HK-2 (cell line): ENCODE data around the gene JRKL.
"Not testable (repeated sequence)": the region's sequence is repeated elsewhere in the genome, so short reads cannot be mapped to it uniquely, and the experiment has no call there.

Experiments
- DNase-seq: peaks from one replicate; pipeline ENCODE4 v3.0.0-alpha.2; 2018; ENCODE audit not compliant: unreplicated experiment

JRKL gene

GRCh38 chr11:96394773-96395172, 5.0 kb downstream of the JRKL start:
- DNase-seq: no peak

GRCh38 chr11:96396637-96397036, 6.8 kb downstream of the JRKL start:
- DNase-seq: no peak

GRCh38 chr11:96397863-96398262, 8.1 kb downstream of the JRKL start:
- no peak for DNase-seq

- DNase-seq: no peak
Observed at GRCh38 chr11:96400697-96401096, 10.9 kb downstream of the JRKL start.

GRCh38 chr11:96411412-96411811, 21.6 kb downstream of the JRKL start:
- not testable (repeated sequence) for DNase-seq

DNA sequence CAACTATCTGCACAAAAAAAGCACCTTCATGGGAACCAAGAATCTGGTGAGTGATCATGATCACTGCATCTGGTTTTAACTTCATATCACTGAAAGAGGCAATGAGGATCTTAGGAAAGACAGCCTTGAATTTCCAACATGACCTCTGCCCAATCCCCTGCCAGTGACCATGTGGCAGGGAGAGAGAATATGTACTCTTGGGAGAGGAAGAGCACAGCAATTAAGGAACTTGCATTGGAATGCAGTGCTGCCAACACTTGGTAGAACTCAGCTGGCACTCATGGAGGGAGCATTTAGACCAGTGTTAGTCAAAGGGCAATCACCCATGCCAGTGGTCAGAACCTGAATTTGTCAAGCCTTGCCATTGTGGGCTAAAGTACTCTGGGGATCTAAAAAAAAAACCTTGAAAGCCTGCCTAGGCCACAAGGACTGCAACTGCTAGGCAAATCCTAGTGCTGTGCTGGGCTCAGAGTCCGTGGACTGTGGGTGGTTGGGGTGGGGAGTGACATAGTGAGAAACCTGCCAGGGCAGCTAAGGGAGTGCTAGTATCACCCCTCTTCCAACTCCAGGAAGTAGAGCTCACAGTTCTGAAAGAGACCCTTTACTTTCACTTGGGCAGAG, 23.1 kb downstream of the JRKL start:
- no peak for DNase-seq

DNA sequence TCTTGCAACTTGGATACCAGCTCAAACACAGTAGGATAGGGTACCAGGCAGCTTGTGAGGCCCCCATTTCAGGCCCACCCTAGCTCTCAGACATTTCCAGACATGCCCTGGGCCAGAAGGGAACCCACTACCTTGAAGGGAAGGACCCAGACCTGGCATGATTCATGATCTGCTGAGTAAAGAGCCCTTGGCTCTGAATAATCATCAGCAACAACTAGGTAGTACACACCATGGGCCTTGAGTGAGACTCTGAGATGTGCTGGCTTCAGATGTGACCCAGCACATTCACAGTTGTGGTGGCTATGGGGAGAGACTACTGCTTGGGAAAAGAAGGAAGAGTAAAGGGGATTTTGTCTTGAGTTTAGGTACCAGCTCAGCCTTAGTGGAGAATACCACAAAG, 23.6 kb downstream of the JRKL start:
- no peak for DNase-seq

GRCh38 chr11:96424693-96425092, 34.9 kb downstream of the JRKL start:
- no peak for DNase-seq

GRCh38 chr11:96430668-96431067, 40.9 kb downstream of the JRKL start:
- no peak for DNase-seq

GRCh38 chr11:96432654-96433053, 42.8 kb downstream of the JRKL start:
- not testable (repeated sequence) for DNase-seq
